Stimulated activated CD8-positive, alpha-beta memory T cell treated with anti-CD3 and anti-CD28 coated beads, Interleukin-15, amount 100 ng/mL, for 1 hour (primary cell): Measurements from ENCODE around the gene ECE2.

ENCODE experiments used
- DNase-seq: peaks from one replicate; pipeline ENCODE4 v3.0.0-alpha.2; 2020; ENCODE audit warnings: low read depth

Gene ECE2

DNA sequence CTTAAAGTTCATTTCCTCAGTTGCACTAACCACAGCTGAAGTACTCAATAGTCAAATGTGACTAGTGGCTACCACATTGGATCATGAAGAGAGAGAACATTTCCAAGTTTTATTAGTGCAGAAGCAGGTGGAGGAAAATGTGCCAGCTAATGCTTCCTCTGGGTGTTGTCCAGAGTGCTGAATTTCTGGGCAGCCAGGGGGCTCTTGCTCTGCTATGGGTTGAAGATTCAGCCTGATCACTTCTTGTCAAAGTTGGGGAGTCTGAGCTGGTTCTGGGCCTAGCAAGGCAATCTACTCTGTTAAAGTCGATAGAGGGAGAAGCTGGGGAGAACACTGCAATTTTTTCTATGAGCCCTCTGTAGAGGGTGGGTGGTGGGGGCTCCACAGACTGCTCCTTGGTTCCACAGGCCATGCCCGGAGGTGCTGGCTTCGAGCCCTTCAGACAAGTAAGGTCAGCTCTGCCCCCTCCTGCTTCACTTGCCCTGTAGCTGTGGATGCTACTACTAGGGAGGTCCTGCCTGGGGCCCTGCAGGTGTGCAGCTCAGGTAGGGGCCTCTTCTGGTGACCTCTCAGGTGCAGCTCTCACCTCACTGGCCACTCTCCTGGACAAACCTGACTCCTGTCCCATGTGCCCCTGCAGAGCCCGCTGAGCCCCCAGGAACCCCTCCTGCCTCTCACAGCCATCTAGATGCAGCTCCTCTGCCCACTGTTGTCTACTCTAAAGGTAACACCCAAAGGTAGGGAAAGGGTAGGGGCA lies 35.3 kb upstream of the ECE2 start:
- no peak for DNase-seq

DNA sequence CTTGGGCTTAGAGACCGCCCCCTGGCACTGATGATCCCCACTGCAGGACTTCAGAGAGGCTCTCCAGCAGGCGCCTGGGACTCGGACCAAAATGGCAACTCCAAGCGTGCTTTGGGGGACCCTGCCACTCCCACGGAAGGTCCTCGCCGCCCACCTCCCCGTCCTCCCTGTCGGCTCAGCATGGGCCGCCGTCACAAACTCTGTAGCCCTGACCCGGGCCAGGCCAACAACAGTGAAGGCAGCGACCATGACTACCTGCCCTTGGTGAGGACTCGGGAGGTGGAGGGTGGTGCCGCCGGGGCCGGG lies 34.7 kb upstream of the ECE2 start:
- DNase-seq = no peak

DNA sequence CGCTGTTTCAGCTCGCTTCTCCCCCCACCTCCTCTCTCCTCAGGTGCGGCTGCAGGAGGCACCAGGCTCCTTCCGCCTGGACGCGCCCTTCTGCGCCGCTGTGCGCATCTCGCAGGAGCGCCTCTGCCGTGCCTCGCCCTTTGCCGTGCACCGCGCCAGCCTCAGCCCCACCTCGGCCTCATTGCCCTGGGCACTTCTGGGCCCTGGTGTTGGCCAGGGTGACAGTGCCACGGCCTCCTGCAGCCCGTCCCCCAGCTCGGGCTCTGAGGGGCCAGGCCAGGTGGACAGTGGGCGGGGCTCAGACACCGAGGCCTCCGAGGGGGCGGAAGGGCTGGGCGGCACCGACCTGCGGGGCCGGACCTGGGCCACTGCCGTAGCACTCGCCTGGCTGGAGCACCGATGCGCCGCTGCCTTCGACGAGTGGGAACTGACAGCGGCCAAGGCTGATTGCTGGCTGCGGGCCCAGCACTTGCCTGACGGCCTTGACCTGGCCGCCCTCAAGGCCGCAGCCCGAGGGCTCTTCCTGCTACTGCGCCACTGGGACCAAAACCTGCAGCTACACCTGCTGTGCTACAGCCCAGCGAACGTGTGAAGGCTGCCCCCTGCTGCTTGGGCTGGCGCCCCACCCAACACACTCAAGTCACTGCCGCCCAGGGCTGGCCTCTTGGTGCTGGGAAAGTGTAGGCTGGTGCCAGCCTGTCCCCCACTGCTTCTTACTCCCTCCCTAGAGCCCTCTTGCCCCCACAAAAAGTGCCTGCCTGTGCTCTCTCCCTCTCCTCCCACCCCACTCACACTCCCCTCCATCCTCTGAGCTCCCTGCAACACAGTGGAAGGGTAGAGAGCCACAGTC lies 34.1 kb upstream of the ECE2 start:
- no peak for DNase-seq

DNA sequence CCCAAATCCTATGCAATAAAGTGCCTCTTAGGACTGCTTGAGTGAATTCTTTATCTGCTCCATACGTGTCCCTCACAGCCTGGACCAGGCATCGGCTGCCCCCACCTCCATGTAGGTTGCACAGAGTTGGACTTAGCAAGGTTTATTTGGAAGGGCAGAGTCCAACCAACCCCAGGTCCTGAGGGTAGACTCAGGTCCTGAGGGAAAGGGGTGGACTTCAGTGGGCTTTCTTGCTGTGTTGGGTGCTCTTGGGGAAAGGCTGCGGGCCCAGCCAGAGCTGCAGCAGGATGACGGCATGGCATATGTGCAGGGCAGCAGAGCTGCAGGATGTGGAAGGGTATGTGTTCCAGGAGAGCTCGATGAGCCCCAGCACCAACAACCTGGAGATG lies 33.5 kb upstream of the ECE2 start:
- DNase-seq = no peak

DNA sequence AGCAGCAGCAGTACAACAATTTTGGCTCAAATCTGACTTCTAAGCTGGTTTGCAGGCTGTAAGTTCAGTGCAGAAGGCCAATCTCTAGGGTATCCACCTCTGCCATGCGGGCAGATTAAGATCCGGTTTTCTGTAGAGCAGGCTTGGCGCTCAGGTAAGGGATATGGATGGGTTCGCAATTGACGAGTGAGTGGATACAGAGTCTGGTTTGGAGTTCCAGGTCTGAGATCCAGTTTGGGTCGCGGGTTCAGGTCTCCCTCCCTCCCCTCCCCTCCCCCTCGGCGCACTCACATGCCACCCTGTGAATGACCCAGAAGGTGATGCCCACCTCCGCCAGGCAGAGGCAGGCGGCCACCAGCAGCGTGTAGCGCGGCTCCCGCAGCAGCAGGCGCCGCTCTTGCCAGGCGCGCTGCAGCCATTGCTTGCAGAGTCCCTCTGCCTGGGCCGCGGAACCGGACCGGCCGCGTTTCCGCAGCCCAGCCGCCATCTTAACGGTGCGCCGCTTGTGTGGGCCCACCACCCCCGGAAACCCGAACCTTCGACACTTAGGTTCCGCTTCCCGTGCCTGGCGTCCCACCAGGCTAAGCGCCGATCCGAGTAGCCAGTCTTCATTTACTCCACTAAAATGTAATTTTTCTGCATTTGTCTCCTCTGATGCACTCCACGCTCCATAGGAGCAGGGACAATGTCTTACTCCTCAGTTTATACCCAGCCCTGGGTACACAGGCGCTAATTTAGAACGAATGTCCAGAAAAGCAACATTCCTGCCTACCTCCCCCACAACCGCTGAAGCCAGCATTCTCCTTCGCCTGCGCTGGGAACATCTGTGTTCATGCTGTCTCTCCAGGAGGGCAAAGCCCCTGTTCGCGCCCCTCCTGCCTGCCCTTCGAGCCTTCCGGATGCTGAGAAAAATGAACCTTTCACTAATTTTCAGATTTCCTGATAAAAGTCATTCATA lies 27.1 kb upstream of the ECE2 start, which contains the start of gene ALG3:
Gene ALG3 (minus strand): TSS at position 509 of the 958 bp plus-strand sequence. CDS start 22 bp downstream, at position 487.
- DNase-seq = peak; percentile 77

DNA sequence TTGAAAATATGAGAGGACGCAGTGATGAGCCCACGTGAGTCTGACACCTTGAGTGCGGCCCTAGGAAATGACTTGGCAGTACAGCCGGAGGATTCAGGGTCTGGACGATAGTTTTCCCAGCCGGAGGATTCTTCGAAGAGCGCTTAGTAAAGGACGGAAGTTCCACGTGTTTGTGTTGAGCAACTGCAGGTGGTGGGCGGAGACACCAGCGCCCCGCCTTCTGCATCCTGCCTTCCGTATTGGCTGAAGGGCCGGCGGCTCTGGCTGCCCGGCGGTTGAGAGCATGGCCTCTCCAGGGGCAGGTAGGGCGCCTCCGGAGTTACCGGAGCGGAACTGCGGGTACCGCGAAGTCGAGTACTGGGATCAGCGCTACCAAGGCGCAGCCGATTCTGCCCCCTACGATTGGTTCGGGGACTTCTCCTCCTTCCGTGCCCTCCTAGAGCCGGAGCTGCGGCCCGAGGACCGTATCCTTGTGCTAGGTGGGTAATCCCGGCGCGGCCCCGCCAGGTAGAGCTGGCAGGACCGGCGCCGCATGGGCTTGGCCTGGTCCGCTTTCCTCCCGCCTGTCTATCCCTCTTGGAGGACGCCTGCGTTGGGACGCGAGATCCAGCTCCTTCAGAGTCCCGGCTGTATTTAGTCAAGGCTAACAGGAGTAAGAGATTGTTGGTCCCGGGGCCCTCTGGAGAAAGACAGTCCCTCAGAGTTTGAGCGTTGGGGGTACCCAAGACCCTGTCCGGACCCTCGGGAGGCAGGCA lies 26.2 kb upstream of the ECE2 start, which contains the start of gene EEF1AKMT4:
Gene EEF1AKMT4 (plus strand): TSS at position 261 of the 755 bp plus-strand sequence. CDS start 23 bp downstream, at position 284.
- peak; percentile 87 for DNase-seq

DNA sequence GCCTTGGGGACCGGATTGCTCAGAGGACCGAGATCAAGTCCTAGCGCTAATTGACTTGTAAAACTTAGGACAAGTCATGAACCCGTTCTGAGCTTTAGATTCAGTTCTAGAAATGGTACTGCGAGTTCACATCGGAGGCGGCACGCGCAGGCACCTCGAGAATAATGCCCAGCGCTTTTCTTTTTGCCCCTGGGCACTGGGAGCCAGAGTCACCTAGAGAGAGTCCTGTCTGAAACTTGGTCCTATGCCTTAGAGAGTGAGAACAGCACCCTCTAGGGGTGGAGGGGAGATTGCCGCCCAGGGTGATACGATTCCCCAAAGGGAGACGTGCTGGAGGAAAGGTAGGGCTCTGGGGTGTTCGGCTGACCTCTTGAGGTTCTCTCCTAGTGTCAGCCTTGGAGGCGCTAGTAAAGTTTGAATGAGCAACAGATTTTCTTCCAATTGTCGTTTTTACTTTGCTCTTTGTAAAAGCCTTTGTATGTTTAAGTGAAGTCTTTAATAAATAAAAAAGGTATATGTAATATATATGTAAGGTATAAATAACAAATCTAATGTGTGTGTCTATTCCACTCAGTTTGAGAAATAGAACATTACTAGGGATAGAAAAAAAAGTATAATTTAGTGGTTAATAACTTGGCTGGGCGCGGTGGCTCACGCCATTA lies 25.5 kb upstream of the ECE2 start:
- DNase-seq = peak; percentile 82

DNA sequence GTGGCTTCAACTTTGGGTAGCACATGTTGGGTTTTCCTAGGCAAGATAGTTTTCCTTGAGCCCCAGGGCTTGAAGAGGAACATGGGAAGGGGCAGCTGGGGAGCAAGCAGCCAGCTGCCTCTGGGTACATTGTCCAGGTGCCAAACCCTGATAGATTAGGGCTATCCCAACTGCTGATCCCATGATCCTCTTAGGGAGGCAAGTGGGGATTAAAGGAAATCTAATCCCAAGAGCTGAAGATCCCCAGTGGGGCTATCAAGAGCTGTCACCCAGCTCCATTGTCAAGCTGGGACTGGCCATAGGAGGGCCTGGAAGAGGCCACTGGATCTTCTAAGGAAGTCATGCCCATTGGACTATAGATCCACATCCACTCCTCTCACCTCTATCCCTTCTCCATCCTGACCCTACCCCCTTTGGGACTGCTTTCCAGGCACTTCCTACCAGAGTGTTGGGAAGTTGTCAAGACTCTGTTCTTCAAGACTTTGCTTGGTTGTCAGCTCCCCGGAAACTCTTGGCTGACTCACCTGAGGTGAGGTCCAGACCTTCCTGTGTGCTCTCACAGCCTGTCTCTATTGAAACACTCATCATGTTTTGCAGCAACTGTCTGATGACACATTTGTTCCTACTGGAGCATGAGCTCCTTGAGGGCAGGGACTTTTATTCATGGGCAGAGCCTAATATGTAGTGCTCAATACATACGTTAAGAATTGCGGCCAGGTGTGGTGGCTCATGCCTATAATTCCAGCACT lies 20.4 kb upstream of the ECE2 start:
- DNase-seq = no peak

DNA sequence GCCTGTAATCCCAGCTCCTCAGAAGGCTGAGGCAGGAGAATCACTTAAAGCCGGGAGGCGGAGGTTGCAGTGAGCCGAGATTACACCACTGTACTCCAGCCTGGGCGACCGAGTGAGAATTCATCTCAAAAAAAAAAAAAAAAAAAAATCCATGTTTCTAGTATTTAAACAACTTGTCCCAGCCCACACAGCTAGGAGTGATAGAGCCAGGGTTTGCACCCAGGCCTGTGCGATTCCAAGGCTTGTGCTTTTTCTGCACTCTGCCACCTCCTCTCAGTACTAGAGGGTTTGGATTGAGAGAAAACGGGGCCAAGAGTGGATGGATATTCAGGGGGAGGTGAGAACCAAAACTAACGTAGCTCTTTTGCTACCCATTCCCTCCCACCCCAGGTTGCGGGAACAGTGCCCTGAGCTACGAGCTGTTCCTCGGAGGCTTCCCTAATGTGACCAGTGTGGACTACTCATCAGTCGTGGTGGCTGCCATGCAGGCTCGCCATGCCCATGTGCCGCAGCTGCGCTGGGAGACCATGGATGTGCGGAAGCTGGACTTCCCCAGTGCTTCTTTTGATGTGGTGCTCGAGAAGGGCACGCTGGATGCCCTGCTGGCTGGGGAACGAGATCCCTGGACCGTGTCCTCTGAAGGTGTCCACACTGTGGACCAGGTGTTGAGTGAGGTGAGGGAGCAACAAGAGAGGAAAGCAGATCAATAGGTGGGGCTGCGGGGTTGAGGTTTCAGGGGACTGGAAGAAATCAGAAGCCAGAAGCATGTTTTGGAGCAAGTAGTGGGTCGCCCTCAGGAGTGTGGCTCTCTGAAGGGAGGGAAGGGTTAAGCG lies 18.5 kb upstream of the ECE2 start:
- no peak for DNase-seq

DNA sequence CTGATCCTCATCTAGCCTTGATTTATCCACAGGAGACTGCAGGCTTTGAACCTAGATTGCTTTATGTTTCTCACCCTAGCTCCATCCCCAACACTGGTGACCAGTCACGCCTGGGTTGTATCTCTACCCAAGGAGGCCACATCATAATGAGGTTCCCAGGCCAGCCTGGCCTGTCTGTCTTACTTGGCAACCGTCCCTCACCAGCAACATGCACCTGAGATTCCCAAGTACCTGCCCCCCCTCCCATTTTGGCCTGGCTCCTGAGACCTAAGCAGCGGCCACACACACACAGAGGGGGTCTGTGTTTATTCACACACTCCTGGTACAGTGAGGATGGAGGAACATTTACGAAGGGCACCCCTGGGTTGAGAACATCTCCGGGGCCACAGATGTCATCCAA lies 16.9 kb upstream of the ECE2 start:
- no peak for DNase-seq

DNA sequence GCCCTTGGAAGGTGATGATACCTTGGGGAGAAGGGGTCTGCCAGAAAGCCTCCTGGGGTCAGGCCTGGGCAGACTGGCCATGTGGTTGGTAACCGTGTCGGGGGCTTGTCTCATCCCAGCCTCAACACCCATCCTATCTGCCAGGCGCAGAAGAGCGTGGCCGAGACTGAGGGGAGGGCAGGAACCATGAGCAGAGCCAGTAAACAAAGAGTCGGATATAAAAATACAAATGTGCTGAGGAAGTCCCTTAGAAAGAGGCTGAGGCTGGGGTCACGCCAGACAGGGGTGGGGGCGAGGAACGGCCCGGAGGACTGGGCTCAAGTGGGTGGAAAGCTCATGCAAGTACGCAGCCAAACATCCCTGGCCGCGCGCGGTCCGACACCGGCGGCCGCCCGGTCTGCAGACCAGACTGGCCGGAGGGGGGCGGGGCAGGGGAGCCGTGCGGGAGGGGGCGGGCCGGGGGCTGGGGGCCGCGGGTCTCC lies 16.4 kb upstream of the ECE2 start:
- DNase-seq = no peak

DNA sequence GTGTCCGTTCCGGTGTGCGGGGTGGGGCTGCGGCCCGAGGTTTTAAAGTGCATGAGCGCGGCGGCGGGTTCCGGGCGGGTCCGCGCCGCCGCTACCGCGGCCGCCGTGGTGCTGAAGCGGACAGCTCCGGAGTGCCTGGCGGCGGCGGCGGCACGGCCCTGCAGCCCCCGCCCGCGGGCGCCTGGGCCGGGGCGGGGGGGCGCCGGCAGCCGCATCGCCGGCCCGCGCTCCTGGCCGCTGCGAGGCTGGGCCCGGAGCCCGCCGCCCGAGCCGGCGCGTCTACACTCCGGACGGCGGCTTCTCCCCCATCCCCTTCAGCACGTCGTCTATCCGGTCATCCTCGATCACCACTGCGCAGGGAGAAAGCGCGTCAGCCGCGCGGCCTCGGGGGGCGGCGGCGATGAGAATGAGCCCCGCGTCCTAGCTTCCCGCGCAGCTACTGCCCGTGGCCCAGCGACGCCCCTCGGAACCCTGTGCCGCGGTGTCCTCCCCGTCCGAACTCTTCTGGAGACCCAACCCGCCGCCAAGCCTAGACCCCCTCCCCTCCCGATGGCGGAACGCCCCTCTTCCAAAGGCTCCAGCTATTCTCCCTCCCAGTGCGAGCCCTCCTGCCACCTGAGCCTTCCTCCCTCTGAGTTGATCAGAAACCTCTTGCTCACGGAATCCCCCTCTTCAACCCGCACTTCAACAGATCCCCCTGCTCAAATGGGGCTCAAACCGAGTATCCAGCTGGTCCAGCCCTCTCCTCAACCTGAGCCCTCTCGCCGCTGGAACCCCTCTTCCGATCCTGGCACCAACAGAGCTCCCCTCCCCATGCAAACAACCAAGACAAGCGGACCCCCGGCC lies 15.7 kb upstream of the ECE2 start:
- no peak for DNase-seq

DNA sequence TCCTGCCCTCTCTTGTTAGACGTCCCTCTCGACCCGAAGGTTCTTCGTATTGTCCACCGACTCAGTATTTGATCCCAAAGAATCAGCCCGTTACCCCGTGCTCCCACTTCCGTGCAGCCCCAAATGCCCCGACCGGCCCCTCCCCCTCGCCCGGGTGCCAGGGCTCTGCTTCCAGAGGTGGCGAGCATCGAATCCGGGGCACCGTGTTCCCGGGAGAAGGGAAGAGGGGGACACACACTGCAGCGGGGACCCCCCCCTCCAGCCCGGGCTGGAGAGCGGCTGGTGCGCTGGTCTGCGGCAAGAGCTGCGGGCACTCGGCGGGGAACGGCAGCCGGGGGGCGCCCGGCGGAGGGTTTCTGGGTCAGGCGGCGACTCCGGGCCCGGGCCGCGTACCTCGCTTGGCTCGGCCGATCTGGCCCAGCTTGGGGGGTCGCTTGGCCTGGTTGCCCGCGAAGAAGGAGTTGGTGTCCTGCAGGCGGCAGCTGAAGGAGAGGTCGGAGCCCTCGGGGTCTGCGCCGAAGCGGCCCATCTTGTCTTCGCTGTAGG lies 15.0 kb upstream of the ECE2 start:
- no peak for DNase-seq

DNA sequence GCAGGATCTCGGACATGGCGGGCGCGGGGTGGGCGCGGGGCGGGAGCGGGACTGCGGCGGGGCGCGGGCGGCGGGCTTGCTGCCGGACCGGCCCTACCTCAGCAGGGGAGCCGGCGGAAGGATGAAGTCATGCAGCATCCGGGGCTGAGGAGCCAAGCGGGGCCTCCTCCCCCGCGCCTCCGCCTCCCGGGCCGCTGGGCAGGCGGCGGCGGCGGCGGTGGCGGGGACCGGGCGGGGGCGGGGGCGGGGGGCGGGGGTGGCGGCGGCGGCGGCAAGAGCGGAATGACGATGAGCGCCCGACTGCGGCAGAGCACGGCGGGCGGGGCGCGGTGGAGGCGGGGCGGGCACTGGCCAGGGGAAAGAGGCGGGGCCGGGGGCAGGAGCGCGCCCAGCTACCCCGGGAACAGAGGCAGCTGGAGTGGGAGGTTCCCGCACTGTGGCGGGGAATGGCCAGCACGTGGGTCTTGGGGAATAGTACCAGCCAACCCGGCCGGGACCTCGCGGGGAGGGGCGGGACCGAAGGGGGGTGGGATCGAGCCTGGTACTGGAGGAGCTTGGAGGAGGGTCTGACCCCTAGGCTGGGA lies 14.5 kb upstream of the ECE2 start, which contains the start of gene CAMK2N2:
Gene CAMK2N2 (minus strand): TSS at position 284 of the 584 bp plus-strand sequence. CDS start 268 bp downstream, at position 16.
- no peak for DNase-seq

DNA sequence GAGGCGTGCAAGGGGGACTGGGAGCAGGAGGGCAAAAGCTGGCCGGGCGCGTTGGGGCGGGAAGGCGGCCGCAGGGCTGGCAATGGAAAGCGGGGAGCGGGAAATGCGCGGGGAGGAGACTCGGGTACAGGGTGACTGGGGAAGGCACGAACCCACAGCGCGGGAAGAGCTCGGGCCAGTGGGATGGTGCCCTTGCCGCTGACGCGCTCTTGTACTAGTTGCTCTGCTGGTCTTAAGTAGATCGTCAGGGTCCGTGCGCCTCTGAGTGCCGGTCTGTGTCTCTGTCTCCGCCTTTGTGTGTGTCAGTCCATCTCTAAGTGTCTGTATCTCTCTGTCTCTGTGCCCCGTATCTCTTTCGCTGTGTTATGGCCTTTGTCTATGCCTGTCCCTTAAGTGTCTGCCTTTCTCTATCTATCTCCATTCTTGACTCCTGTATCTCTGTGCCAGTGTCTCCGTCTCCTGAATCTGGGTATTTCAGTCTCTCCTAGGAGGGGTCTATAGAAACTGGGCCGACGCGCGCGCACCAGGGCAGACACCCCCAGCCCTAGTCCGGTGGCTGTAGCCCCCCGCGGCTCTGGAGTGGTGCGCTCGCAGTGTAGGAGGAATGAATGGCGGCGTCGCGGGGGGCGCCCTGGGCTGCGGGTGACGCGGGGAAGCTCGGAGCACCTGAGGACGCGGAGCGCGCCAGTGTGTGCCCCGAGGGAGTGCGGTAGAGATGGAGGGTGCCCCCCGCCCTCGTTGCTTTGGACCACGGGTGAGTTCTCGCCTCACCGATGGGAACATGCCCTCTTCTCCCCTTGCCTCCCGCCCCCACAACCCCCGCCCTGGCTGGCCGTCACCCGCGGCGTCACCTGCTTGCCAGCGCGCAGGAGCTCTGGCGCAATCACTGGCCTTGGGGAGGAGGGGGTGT lies 13.7 kb upstream of the ECE2 start:
- DNase-seq = no peak

DNA sequence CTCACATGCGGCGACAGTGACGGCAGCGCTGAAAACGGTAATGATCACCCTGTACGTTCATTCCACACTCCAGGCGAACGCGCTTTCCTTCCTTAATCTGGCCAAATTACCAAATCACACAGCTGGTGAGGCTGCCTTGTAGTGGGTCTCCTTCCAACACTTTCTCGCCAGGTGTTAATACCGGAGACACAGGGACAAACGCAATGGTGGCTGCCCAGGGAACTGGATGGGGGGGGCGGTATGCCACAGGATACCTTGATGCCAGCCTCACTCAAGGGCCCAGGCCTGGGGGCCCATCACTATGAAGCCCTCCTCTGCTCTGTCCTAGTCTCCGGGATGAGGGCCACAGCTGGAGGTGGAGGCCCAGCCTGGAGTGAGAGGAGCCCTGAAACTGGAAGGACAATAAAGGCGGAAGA lies 13.1 kb upstream of the ECE2 start:
- no peak for DNase-seq
